KOPT-K1 (cell line): ENCODE results near the gene SSPN.

Experiments
- H3K27ac ChIP-seq: fragments of 200-600 bp; sonication (generic); 2 replicates; pipeline ENCODE4 v1.5.1; 2016; ENCODE audit warnings: antibody characterized with exemption, mild to moderate bottlenecking, low read depth, low read length; ENCODE audit not compliant: poor library complexity, severe bottlenecking
- H3K36me3 ChIP-seq: fragments of 200-600 bp; sonication (generic); 2 replicates; pipeline ENCODE4 v1.5.1; 2017; ENCODE audit warnings: antibody characterized with exemption, mild to moderate bottlenecking, low read length, moderate library complexity; ENCODE audit not compliant: insufficient read depth
- H3K9me3 ChIP-seq: fragments of 200-600 bp; sonication (generic); 2 replicates; pipeline ENCODE4 v1.5.1; 2017; ENCODE audit warnings: antibody characterized with exemption, low read length, mild to moderate bottlenecking; ENCODE audit not compliant: insufficient read depth, poor library complexity, severe bottlenecking

Gene SSPN

GRCh38 chr12:26195250-26195640 is at the start of gene SSPN:
Gene SSPN, plus strand, starts transcription at chr12:26195573. Its CDS starts 100 bp downstream, at chr12:26195673.
- Histone ChIP-seq H3K27ac (no peak within 1 kb of the TSS), H3K9me3 (no peaks in the 10 kb centered on the region), H3K36me3 (no peaks in the 10 kb centered on the region)

DNA sequence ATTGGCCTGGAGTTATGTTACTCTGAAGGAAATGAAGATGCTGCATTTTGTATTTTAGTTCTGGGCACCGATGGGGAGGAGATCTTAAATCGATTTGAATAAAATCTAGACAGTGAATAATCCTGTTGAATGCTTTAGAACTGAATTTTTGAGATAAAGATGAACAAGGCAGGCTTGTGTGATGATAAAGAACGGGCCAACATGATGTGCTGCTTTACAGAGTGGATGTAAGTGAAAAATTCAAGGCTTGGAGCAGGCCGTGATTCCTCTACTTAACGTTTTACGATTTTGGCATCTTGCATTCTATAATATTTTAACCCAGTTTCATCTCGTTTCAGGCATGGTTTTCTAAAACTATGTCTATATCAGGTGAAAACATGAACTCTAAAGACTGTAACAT is 47.1 kb upstream of the SSPN start:
- Histone ChIP-seq H3K9me3 (no peaks in the 10 kb centered on the region), H3K36me3 (no peaks in the 10 kb centered on the region), H3K27ac (no peak overlapping the region)

- no peak overlapping the region for H3K27ac ChIP-seq
- H3K36me3 ChIP-seq = no peaks in the 10 kb centered on the region
- H3K9me3 ChIP-seq = no peaks in the 10 kb centered on the region
Observed at GRCh38 chr12:26149968-26150500, 45.3 kb upstream of the SSPN start.

- H3K36me3 ChIP-seq = no peaks in the 10 kb centered on the region
- no peaks in the 10 kb centered on the region for H3K9me3 ChIP-seq
- no peak overlapping the region for H3K27ac ChIP-seq
Observed at GRCh38 chr12:26150736-26151450, 44.5 kb upstream of the SSPN start.

DNA sequence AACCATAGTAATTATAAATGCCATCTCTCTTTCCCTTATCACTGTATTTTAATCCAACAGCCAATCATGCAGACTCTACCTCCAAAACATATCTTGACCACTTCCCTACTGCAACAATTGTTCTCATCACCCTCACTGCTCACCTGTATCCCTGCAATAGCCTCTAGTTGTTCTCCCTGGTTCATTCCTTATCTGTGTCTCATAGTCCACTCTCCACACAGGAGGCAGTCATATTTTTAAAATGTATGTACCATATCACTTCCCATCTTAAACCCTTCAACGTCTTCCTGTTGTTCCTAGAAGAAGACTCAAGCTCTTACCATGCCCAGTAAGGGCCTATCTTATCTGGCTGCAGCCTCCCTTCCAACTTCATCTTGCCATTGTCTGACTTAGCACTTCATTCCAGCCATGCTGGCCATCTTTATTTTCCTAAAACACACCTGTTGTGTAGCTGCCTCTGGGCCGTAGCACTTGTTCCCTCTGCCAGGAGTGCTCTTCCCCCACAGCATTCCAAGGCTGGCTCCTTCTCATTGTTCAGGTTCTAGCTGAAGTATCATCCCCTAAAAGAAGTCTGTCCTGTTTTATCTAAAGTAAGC is 42.8 kb upstream of the SSPN start:
- Histone ChIP-seq H3K36me3 (no peaks in the 10 kb centered on the region), H3K27ac (no peak overlapping the region), H3K9me3 (no peaks in the 10 kb centered on the region)

DNA sequence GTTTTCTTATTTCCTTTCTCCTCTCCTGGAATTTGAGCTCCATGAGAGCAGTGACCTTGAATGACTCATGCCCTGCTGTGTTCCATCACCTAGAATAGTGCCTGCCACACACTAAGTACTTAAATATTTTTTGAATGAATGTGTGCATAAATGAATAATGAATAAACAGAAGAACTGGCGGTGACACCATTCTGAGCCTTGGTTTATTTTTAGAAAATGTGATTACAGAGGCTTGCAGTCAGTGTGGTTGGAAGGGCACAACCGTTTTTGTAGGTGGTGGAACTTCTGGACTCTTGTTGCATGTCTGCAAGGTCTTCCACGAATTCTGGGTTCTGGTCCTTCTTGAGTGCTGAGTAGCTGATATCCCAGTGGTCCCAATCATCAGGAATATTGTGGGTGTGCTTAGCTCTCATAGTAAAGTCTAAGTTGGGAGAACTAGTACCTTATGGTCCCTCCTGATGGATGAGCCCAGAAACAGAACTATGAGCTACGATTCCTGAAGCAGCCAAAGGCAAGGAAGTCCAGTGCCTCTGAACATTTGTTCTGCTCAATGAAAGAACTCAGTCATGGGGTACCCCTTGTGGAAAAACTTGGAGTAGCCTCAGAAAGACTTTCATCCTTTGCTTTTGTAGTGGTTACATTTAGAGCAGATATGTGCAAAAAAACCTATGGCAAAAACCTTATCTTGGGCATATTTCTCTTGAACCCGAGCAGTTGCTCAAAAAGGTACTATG is 41.8 kb upstream of the SSPN start:
- Histone ChIP-seq H3K27ac (no peak overlapping the region), H3K36me3 (no peaks in the 10 kb centered on the region), H3K9me3 (no peaks in the 10 kb centered on the region)

DNA sequence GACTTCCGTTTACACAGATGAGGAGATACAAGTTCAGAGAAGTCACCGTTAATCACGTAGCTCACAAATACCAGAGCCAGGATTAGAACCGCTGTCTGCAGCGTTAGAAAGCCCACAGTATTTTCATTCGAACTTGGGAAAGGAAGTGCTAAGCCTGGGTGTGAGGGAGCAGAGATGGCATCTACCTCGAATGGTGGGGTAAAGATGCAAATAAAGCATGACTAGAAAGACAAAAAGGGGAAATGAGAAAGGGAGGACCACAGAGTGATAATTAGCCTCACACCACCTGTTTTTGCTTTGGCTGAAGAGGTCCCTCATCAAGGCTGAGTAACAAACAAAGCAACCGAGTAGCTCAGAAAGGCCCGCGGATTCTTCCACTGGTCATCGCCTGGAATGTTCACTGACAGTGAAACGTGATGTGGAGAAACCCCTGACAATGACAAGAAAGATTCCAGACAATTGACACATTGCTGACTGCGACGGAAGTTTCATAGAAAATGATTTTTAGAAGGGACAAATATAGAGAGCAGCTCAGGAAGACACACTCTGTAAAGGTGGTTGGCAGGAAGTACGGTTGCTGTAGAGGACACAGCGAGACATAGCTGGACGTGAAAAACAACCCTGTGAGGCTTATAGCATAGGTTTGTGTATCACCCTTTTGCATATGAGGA is 39.0 kb upstream of the SSPN start:
- H3K36me3 ChIP-seq = no peaks in the 10 kb centered on the region
- H3K27ac ChIP-seq = no peak overlapping the region
- no peaks in the 10 kb centered on the region for H3K9me3 ChIP-seq

GRCh38 chr12:26157001-26157400 is 38.4 kb upstream of the SSPN start:
- no peak overlapping the region for H3K27ac ChIP-seq
- no peaks in the 10 kb centered on the region for H3K9me3 ChIP-seq
- H3K36me3 ChIP-seq = no peaks in the 10 kb centered on the region

DNA sequence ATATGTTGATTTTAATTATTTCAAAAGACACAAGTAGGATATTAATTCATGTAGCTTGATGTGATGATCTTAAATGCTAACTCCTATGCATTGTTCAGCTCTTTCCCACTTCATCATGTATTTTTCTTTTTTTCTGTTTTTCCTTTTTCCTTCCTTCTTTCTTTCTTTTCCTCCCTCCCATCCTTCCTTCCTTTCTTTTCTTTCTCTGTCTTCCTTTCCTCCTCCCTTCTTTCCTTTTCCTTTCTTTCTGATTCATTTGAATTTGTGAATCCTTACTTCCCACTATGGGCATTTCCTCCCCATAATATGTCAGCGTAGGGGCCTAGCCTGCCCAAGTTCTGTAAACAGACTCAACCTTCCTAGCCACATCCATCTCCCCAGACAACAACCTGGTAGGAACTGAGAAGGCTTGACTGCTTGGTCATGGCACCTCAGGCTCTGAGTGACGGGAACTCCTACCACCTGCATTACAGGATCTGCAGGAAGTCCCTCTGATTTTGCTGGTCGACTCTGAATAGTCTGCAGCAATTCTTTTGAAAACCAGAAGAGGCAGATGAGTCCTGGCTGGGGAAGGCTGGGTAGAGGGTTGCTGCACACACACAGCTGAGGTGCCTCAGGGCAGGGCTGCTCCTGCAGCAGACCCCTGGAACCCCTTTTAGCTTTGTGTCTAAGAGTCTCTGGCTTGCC is 37.2 kb upstream of the SSPN start:
- H3K27ac ChIP-seq = no peak overlapping the region
- H3K9me3 ChIP-seq = no peaks in the 10 kb centered on the region
- no peaks in the 10 kb centered on the region for H3K36me3 ChIP-seq

GRCh38 chr12:26162174-26162573 is 33.2 kb upstream of the SSPN start:
- H3K27ac ChIP-seq = no peak overlapping the region
- no peaks in the 10 kb centered on the region for H3K9me3 ChIP-seq

GRCh38 chr12:26162905-26163304 is 32.5 kb upstream of the SSPN start:
- no peaks in the 10 kb centered on the region for H3K9me3 ChIP-seq
- H3K36me3 ChIP-seq = no peaks in the 10 kb centered on the region
- H3K27ac ChIP-seq = no peak overlapping the region

More at GRCh38 chr12:26162174-26162573, 33.2 kb upstream of the SSPN start:
- no peaks in the 10 kb centered on the region for H3K36me3 ChIP-seq

DNA sequence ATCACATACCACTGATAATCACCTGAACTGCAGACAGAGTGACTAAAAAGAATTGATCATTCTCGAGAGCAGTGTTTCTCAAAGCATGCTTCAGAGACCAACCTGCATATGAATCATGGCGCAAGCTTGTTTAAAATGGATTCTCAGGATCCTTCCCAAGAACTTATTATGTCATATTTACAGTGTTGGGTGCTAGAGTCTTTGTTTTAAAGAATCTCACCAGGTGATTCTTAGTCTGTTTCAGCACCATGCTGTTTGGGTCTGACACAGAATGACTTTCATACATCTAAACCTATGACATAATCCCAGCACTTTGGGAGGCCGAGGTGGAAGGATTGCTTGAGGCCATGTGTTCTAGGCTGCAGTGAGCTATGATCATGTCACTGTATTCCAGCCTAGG is 31.3 kb upstream of the SSPN start:
- H3K9me3 ChIP-seq = no peaks in the 10 kb centered on the region
- no peaks in the 10 kb centered on the region for H3K36me3 ChIP-seq
- H3K27ac ChIP-seq = no peak overlapping the region

DNA sequence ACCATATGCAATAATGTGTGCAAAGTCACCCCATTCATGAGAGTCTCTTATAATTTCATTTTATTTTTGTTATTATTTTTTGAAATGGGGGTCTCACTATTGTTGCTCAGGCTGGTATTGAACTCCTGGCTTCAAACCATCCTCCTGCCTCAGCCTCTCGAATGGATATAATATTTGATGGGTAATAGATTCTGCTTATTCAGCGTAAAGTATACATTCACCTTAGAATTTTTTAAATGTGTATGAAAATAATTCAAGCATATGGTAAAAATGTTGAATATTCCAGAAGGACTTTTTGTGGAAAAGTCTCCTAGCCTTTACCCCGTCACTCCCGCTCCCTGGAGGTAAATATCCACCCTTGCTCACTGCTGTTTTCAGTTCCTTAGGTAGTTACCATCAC is 23.4 kb upstream of the SSPN start:
- H3K27ac ChIP-seq = no peak overlapping the region
- no peaks in the 10 kb centered on the region for H3K9me3 ChIP-seq
- no peaks in the 10 kb centered on the region for H3K36me3 ChIP-seq

DNA sequence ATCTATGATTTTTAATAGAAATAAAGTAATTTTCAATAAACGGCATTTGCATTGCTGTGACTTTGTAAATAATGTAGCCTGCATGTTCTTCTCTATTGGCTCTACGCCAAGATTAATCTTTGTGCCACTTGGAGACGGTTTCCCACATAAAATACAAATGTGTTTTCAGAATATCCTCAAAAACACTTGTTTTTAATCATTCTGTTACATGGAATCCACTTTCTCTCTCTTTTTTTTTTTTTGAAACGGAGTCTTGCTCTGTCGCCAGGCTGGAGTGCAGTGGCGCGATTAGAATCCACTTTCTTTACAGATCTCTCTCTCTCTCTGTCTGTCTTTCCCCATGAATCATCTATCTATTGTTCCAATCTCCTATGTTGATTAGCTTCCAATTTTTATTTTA is 22.8 kb upstream of the SSPN start:
- Histone ChIP-seq H3K27ac (no peak overlapping the region), H3K36me3 (no peaks in the 10 kb centered on the region), H3K9me3 (no peaks in the 10 kb centered on the region)
